ENCODE results near the gene ZCCHC24.

DNA sequence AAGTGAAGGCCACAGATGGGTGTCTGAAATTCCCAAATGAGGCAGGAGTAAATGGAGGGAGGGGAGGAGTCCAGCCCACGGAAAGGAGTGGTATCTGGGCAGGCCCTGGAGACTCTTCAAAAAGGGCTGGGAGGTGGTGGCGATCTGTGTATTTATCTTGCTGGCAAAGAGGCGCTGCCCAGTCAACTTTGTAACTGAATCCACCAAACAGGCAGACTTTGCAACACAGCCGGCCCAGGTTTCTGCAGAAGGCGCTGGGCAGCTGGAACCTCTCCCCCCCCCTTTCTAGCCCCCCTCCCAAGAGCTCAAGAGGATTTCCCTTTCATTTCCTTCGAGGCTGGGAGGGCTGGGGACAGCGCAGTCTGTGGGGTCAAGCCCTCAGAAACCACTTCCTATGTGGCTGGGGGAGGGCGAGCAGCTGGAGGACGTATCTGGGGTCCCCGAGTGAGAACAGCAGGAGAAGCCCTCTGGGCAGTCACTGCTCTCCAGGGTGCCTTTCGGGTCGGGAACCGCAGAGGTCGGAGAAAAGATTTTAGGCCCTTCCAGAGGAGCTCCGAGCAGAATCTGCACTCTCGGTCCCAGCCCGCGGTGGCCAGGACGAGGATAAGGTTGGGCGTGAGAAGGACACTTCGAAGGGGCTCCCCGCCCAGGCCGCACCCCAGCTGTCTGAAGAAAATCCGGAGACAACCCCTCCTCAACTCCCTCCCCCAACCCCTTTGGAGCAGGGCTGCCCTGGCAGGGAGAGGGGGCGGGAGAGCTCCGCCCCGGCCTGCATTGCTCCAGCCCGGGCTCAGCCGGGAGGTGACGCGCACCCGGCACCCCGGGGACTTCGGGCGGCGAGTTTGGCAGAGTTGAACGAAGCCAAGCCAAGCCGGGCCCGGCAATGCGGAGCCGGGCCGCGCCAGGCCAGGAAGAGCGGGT is 965 bp downstream of the ZCCHC24 start:
- TF ChIP-seq, protein P1, sequence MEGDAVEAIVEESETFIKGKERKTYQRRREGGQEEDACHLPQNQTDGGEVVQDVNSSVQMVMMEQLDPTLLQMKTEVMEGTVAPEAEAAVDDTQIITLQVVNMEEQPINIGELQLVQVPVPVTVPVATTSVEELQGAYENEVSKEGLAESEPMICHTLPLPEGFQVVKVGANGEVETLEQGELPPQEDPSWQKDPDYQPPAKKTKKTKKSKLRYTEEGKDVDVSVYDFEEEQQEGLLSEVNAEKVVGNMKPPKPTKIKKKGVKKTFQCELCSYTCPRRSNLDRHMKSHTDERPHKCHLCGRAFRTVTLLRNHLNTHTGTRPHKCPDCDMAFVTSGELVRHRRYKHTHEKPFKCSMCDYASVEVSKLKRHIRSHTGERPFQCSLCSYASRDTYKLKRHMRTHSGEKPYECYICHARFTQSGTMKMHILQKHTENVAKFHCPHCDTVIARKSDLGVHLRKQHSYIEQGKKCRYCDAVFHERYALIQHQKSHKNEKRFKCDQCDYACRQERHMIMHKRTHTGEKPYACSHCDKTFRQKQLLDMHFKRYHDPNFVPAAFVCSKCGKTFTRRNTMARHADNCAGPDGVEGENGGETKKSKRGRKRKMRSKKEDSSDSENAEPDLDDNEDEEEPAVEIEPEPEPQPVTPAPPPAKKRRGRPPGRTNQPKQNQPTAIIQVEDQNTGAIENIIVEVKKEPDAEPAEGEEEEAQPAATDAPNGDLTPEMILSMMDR (IDR thresholded peaks at IDR 0.05) = no peak
- TF ChIP-seq POLR2A (IDR thresholded peaks at IDR 0.05) = no peak

Measured in testis (tissue), 2 donors.